ENCODE data around the gene KCNIP4.

Gene KCNIP4

DNA sequence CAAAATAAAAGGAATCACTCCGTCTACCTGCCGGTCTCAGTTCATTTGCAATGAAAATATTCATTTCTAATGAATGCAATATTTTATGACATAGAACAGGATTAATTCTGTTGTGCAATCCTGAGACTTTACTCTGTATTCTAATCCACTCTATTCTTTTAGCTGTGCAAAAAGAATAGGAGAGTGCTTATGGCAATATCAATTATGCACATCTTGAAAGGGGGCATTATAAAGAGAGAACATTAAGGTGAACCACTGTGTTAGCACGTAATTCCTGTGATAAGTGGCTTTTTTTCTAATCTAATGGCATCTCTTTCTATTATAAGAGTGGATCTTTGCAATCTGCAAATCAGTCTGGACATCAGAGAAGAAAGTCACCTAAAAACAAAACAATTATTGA lies 99.5 kb downstream of the KCNIP4 start:
- no peak overlapping the region for H3K4me3 ChIP-seq (ENCODE audit: severe bottlenecking)
- no peak for ATAC-seq (ENCODE audit: low read depth)
- no peaks in the 10 kb centered on the region for H3K36me3 ChIP-seq (ENCODE audit: low read depth)
- no peaks in the 10 kb centered on the region for H3K4me1 ChIP-seq (ENCODE audit: insufficient read depth, poor library complexity, severe bottlenecking)
- no peak for TF ChIP-seq CTCF (IDR thresholded peaks at IDR 0.05; ENCODE audit: poor library complexity, severe bottlenecking)
- no peak for DNase-seq (ENCODE audit: low spot score)
- H3K27me3 ChIP-seq (ENCODE audit: insufficient read depth, poor library complexity, severe bottlenecking), result no peaks in the 10 kb centered on the region
- no peaks in the 10 kb centered on the region for H3K9me3 ChIP-seq (ENCODE audit: severe bottlenecking)
- H3K27ac ChIP-seq (ENCODE audit: poor library complexity, severe bottlenecking), result no peak overlapping the region

GRCh38 chr4:21848021-21848420 lies 100.6 kb downstream of the KCNIP4 start:
- no peak for TF ChIP-seq CTCF (IDR thresholded peaks at IDR 0.05; ENCODE audit: poor library complexity, severe bottlenecking)
- no peaks in the 10 kb centered on the region for H3K27me3 ChIP-seq (ENCODE audit: insufficient read depth, poor library complexity, severe bottlenecking)
- no peak overlapping the region for H3K27ac ChIP-seq (ENCODE audit: poor library complexity, severe bottlenecking)
- H3K36me3 ChIP-seq (ENCODE audit: low read depth), result no peaks in the 10 kb centered on the region
- H3K9me3 ChIP-seq (ENCODE audit: severe bottlenecking), result no peaks in the 10 kb centered on the region
- no peak for ATAC-seq (ENCODE audit: low read depth)
- no peak overlapping the region for H3K4me3 ChIP-seq (ENCODE audit: severe bottlenecking)
- DNase-seq (ENCODE audit: low spot score), result no peak
- H3K4me1 ChIP-seq (ENCODE audit: insufficient read depth, poor library complexity, severe bottlenecking), result no peaks in the 10 kb centered on the region

GRCh38 chr4:21845663-21846062 lies 102.9 kb downstream of the KCNIP4 start:
- no peaks in the 10 kb centered on the region for H3K27me3 ChIP-seq (ENCODE audit: insufficient read depth, poor library complexity, severe bottlenecking)
- H3K4me1 ChIP-seq (ENCODE audit: insufficient read depth, poor library complexity, severe bottlenecking), result no peaks in the 10 kb centered on the region
- TF ChIP-seq CTCF (IDR thresholded peaks at IDR 0.05; ENCODE audit: poor library complexity, severe bottlenecking), result no peak
- no peak for ATAC-seq (ENCODE audit: low read depth)
- H3K9me3 ChIP-seq (ENCODE audit: severe bottlenecking), result no peaks in the 10 kb centered on the region
- no peak overlapping the region for H3K4me3 ChIP-seq (ENCODE audit: severe bottlenecking)
- H3K36me3 ChIP-seq (ENCODE audit: low read depth), result no peaks in the 10 kb centered on the region
- DNase-seq (ENCODE audit: low spot score), result no peak
- H3K27ac ChIP-seq (ENCODE audit: poor library complexity, severe bottlenecking), result no peak overlapping the region

DNA sequence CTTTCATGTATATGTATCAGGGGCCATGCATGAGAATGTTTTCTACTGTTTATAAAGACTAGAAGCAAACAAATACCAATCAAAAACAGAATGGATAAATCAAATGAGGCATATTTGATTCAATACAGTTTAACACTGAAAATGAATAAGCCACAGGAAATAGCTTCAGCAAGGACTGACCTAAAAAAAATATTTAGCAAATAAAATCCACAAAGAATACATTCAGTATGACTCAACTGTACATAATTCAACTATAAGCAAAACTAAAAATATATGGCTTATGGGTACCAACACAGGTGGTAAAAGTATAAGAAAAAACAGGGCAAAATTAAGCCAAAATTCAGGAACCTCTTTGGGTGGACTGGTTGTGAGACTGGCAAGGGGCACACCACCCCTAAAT lies 112.9 kb downstream of the KCNIP4 start:
- H3K27ac ChIP-seq (ENCODE audit: poor library complexity, severe bottlenecking), result no peak overlapping the region
- H3K27me3 ChIP-seq (ENCODE audit: insufficient read depth, poor library complexity, severe bottlenecking), result no peaks in the 10 kb centered on the region
- TF ChIP-seq CTCF (IDR thresholded peaks at IDR 0.05; ENCODE audit: poor library complexity, severe bottlenecking), result no peak
- H3K36me3 ChIP-seq (ENCODE audit: low read depth), result 0 out of 2 replicates have a peak, but pooled peaks cover 3% of the 10 kb centered on the region
- H3K9me3 ChIP-seq (ENCODE audit: severe bottlenecking), result no peaks in the 10 kb centered on the region
- no peaks in the 10 kb centered on the region for H3K4me1 ChIP-seq (ENCODE audit: insufficient read depth, poor library complexity, severe bottlenecking)
- DNase-seq (ENCODE audit: low spot score) (no peak), ATAC-seq (ENCODE audit: low read depth) (no peak)
- H3K4me3 ChIP-seq (ENCODE audit: severe bottlenecking), result no peak overlapping the region

- Histone ChIP-seq H3K9me3 (ENCODE audit: severe bottlenecking) (no peaks in the 10 kb centered on the region), H3K4me1 (ENCODE audit: insufficient read depth, poor library complexity, severe bottlenecking) (no peaks in the 10 kb centered on the region), H3K4me3 (ENCODE audit: severe bottlenecking) (no peak overlapping the region), H3K27ac (ENCODE audit: poor library complexity, severe bottlenecking) (no peak overlapping the region), H3K27me3 (ENCODE audit: insufficient read depth, poor library complexity, severe bottlenecking) (no peaks in the 10 kb centered on the region), H3K36me3 (ENCODE audit: low read depth) (no peaks in the 10 kb centered on the region)
- TF ChIP-seq CTCF (IDR thresholded peaks at IDR 0.05; ENCODE audit: poor library complexity, severe bottlenecking), result no peak
- no peak for DNase-seq (ENCODE audit: low spot score)
- no peak for ATAC-seq (ENCODE audit: low read depth)
Observed at GRCh38 chr4:21830272-21830671, 118.3 kb downstream of the KCNIP4 start.
